ENCODE data around the gene PLA2G4F.

Gene PLA2G4F

GRCh38 chr15:42160136-42160535 lies 3.7 kb upstream of the PLA2G4F start:
- no peak for TF ChIP-seq CTCF (conservative IDR thresholded peaks at IDR 0.05; ENCODE audit: low read depth)
- POLR2A ChIA-PET (ENCODE audit: low non-redundant PET): no interaction called here

GRCh38 chr15:42159381-42160015 lies 3.1 kb upstream of the PLA2G4F start:
- TF ChIP-seq CTCF (conservative IDR thresholded peaks at IDR 0.05; ENCODE audit: low read depth): no peak
- no peak for DNase-seq (ENCODE audit: low spot score)
- POLR2A ChIA-PET (ENCODE audit: low non-redundant PET): interaction anchor here (0.5 kb wide), 1 partner anchor 328 kb away, joined by 5 read pairs; no protein-coding TSS in a partner anchor

More at GRCh38 chr15:42160136-42160535, 3.7 kb upstream of the PLA2G4F start:
- CTCF ChIA-PET: no interaction called here
- no peak for DNase-seq (ENCODE audit: low spot score)
- peak overlapping the region; percentile 29 for H3K27ac ChIP-seq

GRCh38 chr15:42158941-42159340 lies 2.5 kb upstream of the PLA2G4F start:
- CTCF ChIA-PET: no interaction called here
- DNase-seq (ENCODE audit: low spot score): no peak
- TF ChIP-seq CTCF (conservative IDR thresholded peaks at IDR 0.05; ENCODE audit: low read depth): no peak
- POLR2A ChIA-PET (ENCODE audit: low non-redundant PET): interaction anchor here (0.5 kb wide), 1 partner anchor 329 kb away, joined by 5 read pairs; no protein-coding TSS in a partner anchor
- H3K27ac ChIP-seq: peak overlapping the region; percentile 29

More at GRCh38 chr15:42159381-42160015, 3.1 kb upstream of the PLA2G4F start:
- H3K27ac ChIP-seq: peak overlapping the region; percentile 29
- CTCF ChIA-PET: no interaction called here

GRCh38 chr15:42157981-42158765 lies 1.7 kb upstream of the PLA2G4F start:
- no peak for TF ChIP-seq CTCF (conservative IDR thresholded peaks at IDR 0.05; ENCODE audit: low read depth)
- peak; percentile 78 for DNase-seq (ENCODE audit: low spot score)
- H3K27ac ChIP-seq: peak overlapping the region; percentile 41
- CTCF ChIA-PET: interaction anchor here (0.5 kb wide), 1 partner anchor 797 kb away, joined by 5 read pairs; no protein-coding TSS in a partner anchor
- POLR2A ChIA-PET (ENCODE audit: low non-redundant PET): no interaction called here

GRCh38 chr15:42157381-42157780 lies 945 bp upstream of the PLA2G4F start:
- ChIA-PET POLR2A (ENCODE audit: low non-redundant PET) (no interaction called here), CTCF (interaction anchor here (0.5 kb wide), 1 partner anchor 798 kb away, joined by 5 read pairs; no protein-coding TSS in a partner anchor)
- DNase-seq (ENCODE audit: low spot score): no peak
- peak overlapping the region; percentile 41; the same call in 1 of the 2 replicates for H3K27ac ChIP-seq
- no peak for TF ChIP-seq CTCF (conservative IDR thresholded peaks at IDR 0.05; ENCODE audit: low read depth)

- CTCF ChIA-PET: interaction anchor here (1.1 kb wide), 1 partner anchor 22 kb away, joined by 3 read pairs; no protein-coding TSS in a partner anchor
- POLR2A ChIA-PET (ENCODE audit: low non-redundant PET): no interaction called here
- TF ChIP-seq CTCF (conservative IDR thresholded peaks at IDR 0.05; ENCODE audit: low read depth): no peak
- H3K27ac ChIP-seq: peak overlapping the region; percentile 30
- DNase-seq (ENCODE audit: low spot score): no peak
These were observed 742 bp downstream of the PLA2G4F start for GRCh38 chr15:42155546-42156242.

Measured in RWPE1 (cell line).